Lower lobe of right lung (tissue), 2 donors: ENCODE results near the gene CDC7. TPM values are rescaled to one million over a fixed set of nuclear protein-coding genes. Genes with fewer than 3 reads are reported as not detected.
A peak's percentile ranks its signal among the peaks of the same experiment; 100 is the strongest.
"Not testable (repeated sequence)": the region's sequence is repeated elsewhere in the genome, so short reads cannot be mapped to it uniquely, and the experiment has no call there.

Experiments
- ATAC-seq, 2 donors: fragments of 200-7000 bp; cut with Tn5 transposase; one replicate each; pipeline ENCODE4 v1.9.1; 2020 to 2022; ENCODE audit warnings: mild to moderate bottlenecking in 2 of 2, moderate library complexity in 2 of 2
- DNase-seq: peaks from one replicate; pipeline ENCODE4 v3.0.0-alpha.2; 2020
- H3K27ac ChIP-seq: fragments of 200-600 bp; one replicate; pipeline ENCODE4 v1.8.0; 2022
- H3K27me3 ChIP-seq: fragments of 200-600 bp; one replicate; pipeline ENCODE4 v1.8.0; 2022; ENCODE audit warnings: low read depth
- H3K36me3 ChIP-seq: fragments of 200-600 bp; one replicate; pipeline ENCODE4 v1.8.0; 2022; ENCODE audit warnings: mild to moderate bottlenecking
- H3K4me1 ChIP-seq: fragments of 200-600 bp; one replicate; pipeline ENCODE4 v1.8.0; 2022
- H3K4me3 ChIP-seq: fragments of 200-600 bp; one replicate; pipeline ENCODE4 v1.8.0; 2022; ENCODE audit warnings: mild to moderate bottlenecking
- H3K9me3 ChIP-seq: fragments of 200-600 bp; one replicate; pipeline ENCODE4 v1.8.0; 2022
- CTCF ChIP-seq: fragments of 200-600 bp; IDR thresholded peaks from one replicate; pipeline ENCODE4 v1.8.0; 2022; ENCODE audit warnings: antibody characterized with exemption, mild to moderate bottlenecking
- intact Hi-C: fragments of 100-400 bp; cut with DNase I; formaldehyde crosslinking; loops from one replicate; pipeline ENCODE4 v1.11.0; 2022
- total RNA-seq: library from RNA; stranded (reverse); fragmentation: NEBNext Ultra II Directional; extraction: Animal tissue kit (Norgen Biotek cat#: 25700); gene quantifications from one replicate; pipeline ENCODE4 v1.2.1, GENCODE V29; 2021
- donor health status: DM: no; HTN: yes; CAD: no; lungs with severe emphysema.

Gene CDC7
- total RNA-seq, 1 donor from 2014 or later: 3.4 TPM

- no peak overlapping the region for H3K27ac ChIP-seq
- H3K9me3 ChIP-seq: no peaks in the 10 kb centered on the region
- DNase-seq (no peak), ATAC-seq (peak in 1 of 2 donors; percentile 64)
- H3K36me3 ChIP-seq: no peaks in the 10 kb centered on the region
- intact Hi-C loops: no loop called here
- TF ChIP-seq CTCF: peak; percentile 59
- no peak overlapping the region for H3K4me3 ChIP-seq
- no peaks in the 10 kb centered on the region for H3K4me1 ChIP-seq
- H3K27me3 ChIP-seq: no peaks in the 10 kb centered on the region
Measured at GRCh38 chr1:91513160-91513559, 12.5 kb downstream of the CDC7 start.

DNA sequence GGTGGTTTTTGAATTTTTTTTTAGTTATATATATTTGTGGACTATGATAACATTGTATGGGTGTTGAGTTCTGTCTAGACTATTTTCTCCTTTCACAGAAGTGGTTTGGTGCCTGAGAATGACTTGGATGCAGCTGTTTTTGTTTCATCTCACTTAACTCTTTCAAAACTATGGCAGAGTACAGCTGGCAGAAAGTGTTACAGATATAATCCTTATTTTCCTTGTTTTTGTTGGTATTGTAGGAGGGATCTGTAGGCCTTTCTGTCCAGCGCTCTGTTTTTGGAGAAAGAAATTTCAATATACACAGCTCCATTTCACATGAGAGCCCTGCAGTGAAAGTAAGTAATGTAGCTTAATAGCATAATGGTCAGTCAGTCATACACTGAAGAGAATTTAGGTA is 13.1 kb downstream of the CDC7 start:
- ATAC-seq: peak in 1 of 2 donors; percentile 16
- DNase-seq: no peak
- Histone ChIP-seq H3K4me3 (no peak overlapping the region), H3K27me3 (no peaks in the 10 kb centered on the region), H3K27ac (no peak overlapping the region), H3K4me1 (no peaks in the 10 kb centered on the region), H3K9me3 (no peaks in the 10 kb centered on the region), H3K36me3 (no peaks in the 10 kb centered on the region)
- intact Hi-C loops: no loop called here
- TF ChIP-seq CTCF: no peak

DNA sequence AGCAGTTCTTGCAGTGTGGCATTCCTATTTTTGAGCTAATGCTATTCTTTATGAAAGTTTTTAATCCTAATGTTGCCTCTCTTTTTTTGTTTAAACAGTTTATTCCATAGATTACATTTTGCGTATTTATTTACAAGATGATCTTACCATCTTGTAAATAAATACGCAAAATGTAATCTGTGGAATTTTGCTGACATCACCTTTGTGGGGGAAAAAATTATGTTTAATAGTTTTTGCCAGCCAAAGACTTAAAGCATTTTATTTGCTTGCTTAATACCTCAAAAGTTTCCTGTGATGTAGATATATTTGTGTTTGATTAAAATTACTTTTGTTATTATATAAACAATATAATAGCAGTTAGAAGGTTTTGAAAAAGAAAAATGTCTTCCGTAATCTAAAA is 15.3 kb downstream of the CDC7 start:
- TF ChIP-seq CTCF: no peak
- no peaks in the 10 kb centered on the region for H3K27me3 ChIP-seq
- no peaks in the 10 kb centered on the region for H3K36me3 ChIP-seq
- no peak overlapping the region for H3K27ac ChIP-seq
- no peak for DNase-seq
- H3K4me1 ChIP-seq: no peaks in the 10 kb centered on the region
- H3K9me3 ChIP-seq: no peaks in the 10 kb centered on the region
- no peak overlapping the region for H3K4me3 ChIP-seq
- intact Hi-C loops: no loop called here
- no peak for ATAC-seq

- intact Hi-C loops, ATAC-seq, H3K9me3 ChIP-seq: not testable (repeated sequence)
Measured at GRCh38 chr1:91516605-91517004, 16.0 kb downstream of the CDC7 start.

GRCh38 chr1:91519167-91519566 is 18.5 kb downstream of the CDC7 start:
- DNase-seq, H3K27ac ChIP-seq, H3K4me3 ChIP-seq, H3K4me1 ChIP-seq, H3K27me3 ChIP-seq, intact Hi-C loops, H3K9me3 ChIP-seq, H3K36me3 ChIP-seq: not testable (repeated sequence)
- ATAC-seq: peak in 1 of 2 donors; percentile 32

More at GRCh38 chr1:91516605-91517004, 16.0 kb downstream of the CDC7 start:
- H3K4me1 ChIP-seq, H3K27ac ChIP-seq, DNase-seq, H3K27me3 ChIP-seq, H3K4me3 ChIP-seq, H3K36me3 ChIP-seq: not testable (repeated sequence)

- no peak overlapping the region for H3K4me3 ChIP-seq
- intact Hi-C loops: no loop called here
- H3K9me3 ChIP-seq: no peaks in the 10 kb centered on the region
- no peak for TF ChIP-seq CTCF
- no peak overlapping the region for H3K27ac ChIP-seq
- H3K27me3 ChIP-seq: no peaks in the 10 kb centered on the region
- DNase-seq (no peak), ATAC-seq (no peak)
- peaks cover 4% of the 10 kb centered on the region for H3K4me1 ChIP-seq
- H3K36me3 ChIP-seq: no peaks in the 10 kb centered on the region
Measured at GRCh38 chr1:91520942-91521507, 20.4 kb downstream of the CDC7 start.
